ENCODE results near the gene SCN2A. TPM values are rescaled to one million over a fixed set of nuclear protein-coding genes. Genes with fewer than 3 reads are reported as not detected.

SCN2A gene
- total RNA-seq, 2 donors from 2014 or later: 0.05 TPM; not detected in 1

DNA sequence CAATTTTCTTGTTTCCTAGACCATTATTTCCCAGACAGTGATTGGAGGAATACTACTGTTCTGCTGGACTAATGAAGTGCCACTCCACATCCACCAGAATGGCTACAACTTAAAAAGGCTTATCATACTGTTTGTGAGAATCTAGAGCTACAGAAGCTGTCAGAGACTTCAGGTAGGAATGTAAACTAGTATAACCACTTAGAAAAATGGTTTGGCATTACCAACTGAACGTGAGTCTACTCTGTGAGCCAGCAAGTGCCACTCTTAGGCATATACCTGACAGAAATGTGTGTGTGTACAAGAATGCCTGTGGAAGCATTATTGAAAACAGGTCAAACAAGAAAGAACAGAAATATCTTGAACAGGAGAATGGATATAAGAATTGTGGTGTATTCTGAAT lies 31.1 kb upstream of the SCN2A start:
- intact Hi-C loops (cut with DNase I): loop anchor here (10.0 kb wide), 1 partner anchor 193 kb away; no protein-coding TSS in a partner anchor
- no peak overlapping the region for H3K27ac ChIP-seq
- H3K9ac ChIP-seq (ENCODE audit: low read depth in 2 of 2, low read length in 2 of 2): no peak overlapping the region
- TF ChIP-seq, protein P1, sequence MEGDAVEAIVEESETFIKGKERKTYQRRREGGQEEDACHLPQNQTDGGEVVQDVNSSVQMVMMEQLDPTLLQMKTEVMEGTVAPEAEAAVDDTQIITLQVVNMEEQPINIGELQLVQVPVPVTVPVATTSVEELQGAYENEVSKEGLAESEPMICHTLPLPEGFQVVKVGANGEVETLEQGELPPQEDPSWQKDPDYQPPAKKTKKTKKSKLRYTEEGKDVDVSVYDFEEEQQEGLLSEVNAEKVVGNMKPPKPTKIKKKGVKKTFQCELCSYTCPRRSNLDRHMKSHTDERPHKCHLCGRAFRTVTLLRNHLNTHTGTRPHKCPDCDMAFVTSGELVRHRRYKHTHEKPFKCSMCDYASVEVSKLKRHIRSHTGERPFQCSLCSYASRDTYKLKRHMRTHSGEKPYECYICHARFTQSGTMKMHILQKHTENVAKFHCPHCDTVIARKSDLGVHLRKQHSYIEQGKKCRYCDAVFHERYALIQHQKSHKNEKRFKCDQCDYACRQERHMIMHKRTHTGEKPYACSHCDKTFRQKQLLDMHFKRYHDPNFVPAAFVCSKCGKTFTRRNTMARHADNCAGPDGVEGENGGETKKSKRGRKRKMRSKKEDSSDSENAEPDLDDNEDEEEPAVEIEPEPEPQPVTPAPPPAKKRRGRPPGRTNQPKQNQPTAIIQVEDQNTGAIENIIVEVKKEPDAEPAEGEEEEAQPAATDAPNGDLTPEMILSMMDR (IDR thresholded peaks at IDR 0.05): no peak
- no peaks in the 10 kb centered on the region for H3K27me3 ChIP-seq
- DNase-seq: no peak
- H3K4me1 ChIP-seq: no peaks in the 10 kb centered on the region
- H3K36me3 ChIP-seq: no peaks in the 10 kb centered on the region
- no peaks in the 10 kb centered on the region for H3K9me3 ChIP-seq
- H3K4me3 ChIP-seq: no peak overlapping the region

DNA sequence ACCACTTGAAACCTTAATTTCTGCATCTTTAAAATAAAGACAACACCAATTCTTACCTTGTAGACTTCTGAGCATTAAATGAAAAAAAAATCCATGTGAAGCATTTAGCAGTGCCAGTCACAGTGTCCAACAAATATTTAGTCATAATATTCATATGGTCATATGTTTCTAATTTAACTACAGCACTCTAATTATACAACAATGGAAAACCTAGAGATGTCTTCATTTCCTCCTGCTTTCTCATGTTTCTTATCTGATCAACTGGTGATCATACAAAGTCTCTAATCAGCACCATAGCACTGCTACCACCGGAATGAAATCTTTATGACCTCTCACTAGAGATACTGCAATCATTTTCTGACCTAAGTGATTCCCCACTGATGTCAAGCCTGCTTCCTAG lies 25.1 kb upstream of the SCN2A start:
- no peak for DNase-seq
- intact Hi-C loops (cut with DNase I): no loop called here
- Histone ChIP-seq H3K9ac (ENCODE audit: low read depth in 2 of 2, low read length in 2 of 2) (no peak overlapping the region), H3K27ac (no peak overlapping the region), H3K4me3 (no peak overlapping the region), H3K36me3 (no peaks in the 10 kb centered on the region), H3K27me3 (no peaks in the 10 kb centered on the region), H3K4me1 (no peaks in the 10 kb centered on the region), H3K9me3 (no peaks in the 10 kb centered on the region)
- TF ChIP-seq, protein P1 (IDR thresholded peaks at IDR 0.05): no peak

DNA sequence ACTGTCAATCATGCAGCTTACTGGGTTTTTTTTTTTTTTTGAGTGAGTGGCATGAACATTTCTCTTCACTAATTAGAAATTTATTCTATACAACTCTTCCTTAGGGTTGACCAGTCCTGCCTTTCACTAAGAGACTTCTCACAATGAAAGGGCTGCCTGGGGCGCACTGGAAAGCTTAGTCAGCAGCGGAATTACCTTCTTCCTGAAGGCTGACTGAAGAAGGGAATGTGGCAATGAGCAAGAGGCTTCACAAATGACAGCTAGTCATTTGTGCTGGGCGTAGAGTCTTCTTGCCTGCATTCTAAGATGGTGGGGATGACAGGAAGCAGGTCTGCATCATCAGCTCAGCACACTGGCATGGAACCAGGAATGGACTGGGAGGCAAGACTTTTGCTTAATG lies 19.7 kb upstream of the SCN2A start:
- intact Hi-C loops (cut with DNase I): no loop called here
- DNase-seq: no peak

DNA sequence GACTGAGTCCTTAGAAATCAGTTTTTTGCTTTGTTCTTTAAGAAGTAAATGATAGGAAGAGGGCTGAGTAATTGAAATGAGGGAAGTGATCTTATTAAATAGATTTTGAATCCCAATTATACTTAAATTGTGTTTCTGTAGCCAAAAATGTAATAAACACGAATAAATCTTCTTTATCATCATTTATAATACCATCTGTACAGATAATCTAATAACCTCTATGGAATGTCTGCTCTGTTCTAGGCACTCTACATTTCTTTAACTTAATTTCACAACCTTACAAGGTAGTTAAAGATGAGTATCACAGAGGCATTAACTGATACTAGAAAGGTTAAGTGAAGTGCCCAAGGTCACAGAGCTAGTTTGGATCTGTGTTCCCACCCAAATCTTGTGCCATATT lies 14.3 kb upstream of the SCN2A start:
- DNase-seq: no peak
- H3K27ac ChIP-seq: no peak overlapping the region
- H3K4me1 ChIP-seq: no peaks in the 10 kb centered on the region
- H3K36me3 ChIP-seq: no peaks in the 10 kb centered on the region
- H3K4me3 ChIP-seq: no peak overlapping the region
- no peaks in the 10 kb centered on the region for H3K9me3 ChIP-seq
- TF ChIP-seq, protein P1 (IDR thresholded peaks at IDR 0.05): no peak
- no peaks in the 10 kb centered on the region for H3K27me3 ChIP-seq
- no peak overlapping the region for H3K9ac ChIP-seq (ENCODE audit: low read depth in 2 of 2, low read length in 2 of 2)
- intact Hi-C loops (cut with DNase I): no loop called here

More for the DNA sequence above, 19.7 kb upstream of the SCN2A start:
- Histone ChIP-seq H3K27ac (no peak overlapping the region), H3K4me3 (no peak overlapping the region), H3K9me3 (no peaks in the 10 kb centered on the region), H3K36me3 (no peaks in the 10 kb centered on the region), H3K27me3 (no peaks in the 10 kb centered on the region), H3K4me1 (no peaks in the 10 kb centered on the region), H3K9ac (ENCODE audit: low read depth in 2 of 2, low read length in 2 of 2) (no peak overlapping the region)
- TF ChIP-seq, protein P1 (IDR thresholded peaks at IDR 0.05): no peak

DNA sequence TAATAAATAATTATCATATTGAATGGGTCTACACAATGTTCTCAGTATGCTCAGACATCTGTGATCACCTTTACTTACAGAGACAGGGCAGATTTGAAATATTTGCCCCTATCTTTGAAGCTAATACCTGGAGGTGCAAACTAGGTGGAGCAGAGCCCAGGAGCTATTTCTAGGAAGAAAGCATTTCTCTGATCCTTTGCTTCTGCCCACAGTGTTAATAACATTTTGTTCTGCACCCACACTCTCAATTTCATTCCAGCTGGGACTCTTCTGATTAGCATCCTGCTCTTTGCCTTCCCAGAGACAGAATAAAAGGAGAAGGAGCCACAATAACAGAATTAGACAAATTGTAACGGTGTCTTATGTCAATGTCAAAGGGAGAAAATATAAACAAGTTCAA lies 11.6 kb upstream of the SCN2A start:
- DNase-seq: no peak
- H3K9me3 ChIP-seq: no peaks in the 10 kb centered on the region
- no peaks in the 10 kb centered on the region for H3K36me3 ChIP-seq
- H3K27ac ChIP-seq: no peak overlapping the region
- no peaks in the 10 kb centered on the region for H3K4me1 ChIP-seq
- no peaks in the 10 kb centered on the region for H3K27me3 ChIP-seq
- intact Hi-C loops (cut with DNase I): no loop called here
- H3K9ac ChIP-seq (ENCODE audit: low read depth in 2 of 2, low read length in 2 of 2): no peak overlapping the region
- no peak overlapping the region for H3K4me3 ChIP-seq
- TF ChIP-seq, protein P1 (IDR thresholded peaks at IDR 0.05): no peak

DNA sequence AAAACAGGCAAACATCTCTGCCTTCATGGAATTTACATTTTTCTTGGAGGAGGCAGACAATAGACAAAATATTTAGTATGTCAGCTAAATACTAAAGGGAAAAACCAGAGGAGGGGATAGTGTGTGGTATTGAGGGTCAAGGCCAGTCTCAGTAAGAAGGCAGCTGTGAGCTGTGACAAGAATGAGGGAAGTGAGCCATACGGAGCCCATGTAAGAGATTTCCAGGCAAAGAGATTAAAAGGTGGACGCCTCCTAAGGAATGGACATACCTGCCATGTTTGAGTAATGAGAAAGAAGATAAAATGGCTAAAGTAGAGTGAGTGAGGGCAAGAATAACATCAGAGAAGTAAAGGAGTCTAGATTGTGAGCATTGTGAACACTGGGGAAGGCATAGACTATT lies 2.2 kb upstream of the SCN2A start:
- Histone ChIP-seq H3K27me3 (no peaks in the 10 kb centered on the region), H3K9ac (ENCODE audit: low read depth in 2 of 2, low read length in 2 of 2) (no peak overlapping the region), H3K9me3 (no peaks in the 10 kb centered on the region), H3K27ac (no peak overlapping the region), H3K4me1 (no peaks in the 10 kb centered on the region), H3K4me3 (no peak overlapping the region), H3K36me3 (no peaks in the 10 kb centered on the region)
- DNase-seq: no peak
- TF ChIP-seq, protein P1 (IDR thresholded peaks at IDR 0.05): no peak
- intact Hi-C loops (cut with DNase I): no loop called here

Data from colonic mucosa (tissue), 4 donors.